T-cell (primary cell): ENCODE measurements around the gene STT3B. TPM values are rescaled to one million over a fixed set of nuclear protein-coding genes. Genes with fewer than 3 reads are reported as not detected.

Experiments used
- ATAC-seq, 4 experiments: fragments of 200-7000 bp in 3 of 4; fragments of 150-1000 bp in 1 of 4; cut with Tn5 transposase; replicated peaks in 1 of 4; 1 replicate in 3 of 4; 2 replicates in 1 of 4; pipeline ENCODE4 v1.10.0; 2021; ENCODE audit warnings: moderate library complexity in 3 of 4, mild to moderate bottlenecking in 2 of 4, moderate number of reproducible peaks in 1 of 4
- CTCF ChIA-PET, 2 donors: fragments of 300-600 bp; sonication (Branson Sonifier 250); formaldehyde crosslinking; loops; one replicate each; lab custom pipeline; 2022; ENCODE audit warnings: antibody characterized with exemption in 2 of 2; lab: Charles Lee
- POLR2A ChIA-PET, 2 donors: fragments of 300-600 bp; sonication (Branson Sonifier 250); formaldehyde crosslinking; loops; one replicate each; lab custom pipeline; 2022; ENCODE audit warnings: antibody characterized with exemption in 2 of 2; lab: Charles Lee
- DNase-seq, 35 experiments: peaks; one replicate each; pipeline versions ENCODE4 v3.0.0 to v3.0.0-alpha.2; 2013 to 2023
- H3K27ac ChIP-seq: one replicate; pipeline ENCODE4 v1.5.1; 2013; ENCODE audit warnings: low read length
- H3K27me3 ChIP-seq, 2 experiments: replicated peaks in 1 of 2; 1 replicate in 1 of 2; 2 replicates in 1 of 2; pipeline versions ENCODE4 v1.6.1 to v1.7.0; 2013; ENCODE audit warnings: low read length in 1 of 2, mixed read lengths in 1 of 2; ENCODE audit not compliant: control insufficient read depth in 2 of 2, insufficient read depth in 2 of 2; ENCODE audit errors: extremely low read depth in 1 of 2
- H3K36me3 ChIP-seq, 2 donors: 1 replicate in 1 of 2; 2 replicates in 1 of 2; pipeline versions ENCODE4 v1.6.1 to v1.7.0; 2013; ENCODE audit warnings: low read length in 1 of 2; ENCODE audit not compliant: control insufficient read depth in 2 of 2, insufficient read depth in 1 of 2; ENCODE audit errors: extremely low read depth in 1 of 2
- H3K4me1 ChIP-seq, 2 experiments: 1 replicate in 1 of 2; 2 replicates in 1 of 2; pipeline versions ENCODE4 v1.6.1 to v1.7.0; 2013; ENCODE audit warnings: low read length in 2 of 2, mixed read lengths in 1 of 2; ENCODE audit not compliant: insufficient read depth in 2 of 2, control insufficient read depth in 1 of 2; ENCODE audit errors: extremely low read depth in 1 of 2
- H3K4me3 ChIP-seq, 2 donors: 1 replicate in 1 of 2; 2 replicates in 1 of 2; pipeline versions ENCODE4 v1.5.1 to v1.7.0; 2013; ENCODE audit warnings: mild to moderate bottlenecking in 2 of 2, low read length in 1 of 2, moderate library complexity in 1 of 2; ENCODE audit not compliant: control insufficient read depth in 1 of 2; ENCODE audit errors: extremely low read depth in 1 of 2
- H3K9me3 ChIP-seq: 2 replicates; pipeline ENCODE4 v1.7.0; 2013
- H3K27ac Mint-ChIP-seq, 2 donors: one replicate each; pipeline ENCODE4 v1.8.0; 2020 to 2021; ENCODE audit warnings: mild to moderate bottlenecking in 2 of 2, mixed read lengths in 2 of 2
- H3K27me3 Mint-ChIP-seq, 2 donors: one replicate each; pipeline ENCODE4 v1.8.0; 2021 to 2022; ENCODE audit warnings: mixed read lengths in 2 of 2
- H3K36me3 Mint-ChIP-seq: one replicate; pipeline ENCODE4 v1.8.0; 2021; ENCODE audit warnings: mixed read lengths
- H3K4me1 Mint-ChIP-seq, 3 donors: one replicate each; pipeline ENCODE4 v1.8.0; 2020 to 2022; ENCODE audit warnings: mixed read lengths in 3 of 3, mild to moderate bottlenecking in 1 of 3
- H3K4me3 Mint-ChIP-seq, 3 donors: one replicate each; pipeline ENCODE4 v1.8.0; 2020 to 2022; ENCODE audit warnings: mild to moderate bottlenecking in 3 of 3, mixed read lengths in 3 of 3, moderate library complexity in 3 of 3
- H3K9me3 Mint-ChIP-seq, 3 donors: one replicate each; pipeline ENCODE4 v1.8.0; 2020 to 2022; ENCODE audit warnings: mixed read lengths in 3 of 3
- WGBS: methylation state at CpG from one replicate; pipeline ENCODE4 v1.1.5; 2013; ENCODE audit warnings: missing lambda C conversion rate; ENCODE audit not compliant: insufficient coverage; 5-methylcytosine and 5-hydroxymethylcytosine counted together
- total RNA-seq, 35 experiments: library from RNA in 6 of 35; stranded (reverse) in 6 of 35; fragments of 120-200 nt in 1 of 35; gene quantifications; one replicate each; pipeline versions ENCODE4 v1.2.1 to v1.2.4 and lab custom pipeline; 2013 to 2026

The STT3B gene
- total RNA-seq, 5 donors from 2014 or later (not counting 1 experiment from before 2014, with no cell fraction given) = 92.1 to 160 (median 110) TPM

- no peak for ATAC-seq
- peaks cover 14% of the 10 kb centered on the region for H3K9me3 ChIP-seq
- peaks cover 54 to 90% (median 76%) of the 10 kb centered on the region in 3 donors for H3K9me3 Mint-ChIP-seq
- no peak overlapping the region for H3K4me3 Mint-ChIP-seq
- WGBS = no CpG with 5 or more reads among the region's 1 CpG
- ChIA-PET POLR2A (no interaction called here), CTCF (no interaction called here)
- H3K27me3 ChIP-seq = no peaks in the 10 kb centered on the region
- peaks cover 31% of the 10 kb centered on the region for H3K36me3 Mint-ChIP-seq
- no peak for DNase-seq
- no peak overlapping the region for H3K27ac Mint-ChIP-seq
- H3K36me3 ChIP-seq = no peaks in the 10 kb centered on the region
- no peak overlapping the region for H3K27ac ChIP-seq
- no peak overlapping the region for H3K4me3 ChIP-seq
- no peaks in the 10 kb centered on the region for H3K27me3 Mint-ChIP-seq
- H3K4me1 ChIP-seq = no peaks in the 10 kb centered on the region
- H3K4me1 Mint-ChIP-seq = no peaks in the 10 kb centered on the region
Measured at GRCh38 chr3:31653464-31653863, 120.7 kb downstream of the STT3B start.

GRCh38 chr3:31654998-31655397 lies 122.3 kb downstream of the STT3B start:
- Mint-ChIP-seq H3K4me3 (no peak overlapping the region), H3K4me1 (no peaks in the 10 kb centered on the region), H3K9me3 (peaks cover 47 to 78% (median 67%) of the 10 kb centered on the region in 3 donors), H3K27ac (no peak overlapping the region), H3K36me3 (peaks cover 31% of the 10 kb centered on the region), H3K27me3 (no peaks in the 10 kb centered on the region)
- Histone ChIP-seq H3K4me3 (no peak overlapping the region), H3K27me3 (no peaks in the 10 kb centered on the region), H3K27ac (no peak overlapping the region), H3K36me3 (no peaks in the 10 kb centered on the region), H3K9me3 (peaks cover 12% of the 10 kb centered on the region), H3K4me1 (no peaks in the 10 kb centered on the region)
- no peak for ATAC-seq
- ChIA-PET CTCF (no interaction called here), POLR2A (no interaction called here)
- no peak for DNase-seq

DNA sequence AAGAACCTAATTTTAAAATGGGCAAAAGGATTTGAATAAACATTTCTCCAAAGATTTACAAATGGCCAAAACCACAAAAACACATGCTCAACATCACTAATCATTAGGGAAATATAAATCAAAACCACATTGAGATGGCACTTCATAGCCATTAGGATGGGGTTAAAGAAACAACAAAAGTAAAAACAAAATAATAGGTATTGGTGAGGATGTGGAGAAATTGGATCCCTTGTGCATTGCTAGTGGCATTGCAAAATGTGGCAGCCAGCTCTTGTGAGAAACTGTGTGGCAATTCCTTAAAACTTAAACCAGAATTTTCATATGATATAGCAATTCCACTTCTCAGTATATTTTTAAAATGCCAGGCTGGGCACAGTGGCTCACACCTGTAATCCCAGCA lies 126.5 kb downstream of the STT3B start:
- CTCF ChIA-PET = no interaction called here
- no peaks in the 10 kb centered on the region for H3K36me3 ChIP-seq
- peaks cover 28 to 64% (median 44%) of the 10 kb centered on the region in 3 donors for H3K9me3 Mint-ChIP-seq
- H3K27ac ChIP-seq = no peak overlapping the region
- POLR2A ChIA-PET = no interaction called here
- DNase-seq = no peak
- H3K27ac Mint-ChIP-seq = no peak overlapping the region
- no peaks in the 10 kb centered on the region for H3K4me1 ChIP-seq
- no peak overlapping the region for H3K4me3 ChIP-seq
- H3K9me3 ChIP-seq = peaks cover 8% of the 10 kb centered on the region
- H3K27me3 Mint-ChIP-seq = no peaks in the 10 kb centered on the region
- no peaks in the 10 kb centered on the region for H3K4me1 Mint-ChIP-seq
- H3K36me3 Mint-ChIP-seq = peaks cover 22% of the 10 kb centered on the region
- no peak overlapping the region for H3K4me3 Mint-ChIP-seq
- no peaks in the 10 kb centered on the region for H3K27me3 ChIP-seq
- ATAC-seq = no peak

DNA sequence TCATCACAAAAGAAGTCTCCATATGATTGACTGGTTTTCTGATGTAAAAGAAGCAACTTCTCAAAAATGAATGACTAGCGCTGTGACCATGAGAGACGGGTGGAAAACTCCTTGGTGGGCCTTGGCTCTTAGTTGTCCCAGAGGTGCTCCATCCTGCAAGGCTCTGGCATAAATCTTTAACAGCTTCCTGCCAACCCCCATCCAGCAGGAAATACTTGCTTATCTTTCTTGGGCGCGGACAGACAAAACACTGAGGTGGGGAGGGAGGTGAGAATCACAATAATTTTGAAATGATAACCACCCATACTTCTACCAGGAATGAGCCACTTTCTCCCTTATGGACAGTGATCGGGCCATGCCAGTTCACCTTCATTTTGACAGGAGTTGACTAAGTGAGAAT lies 128.6 kb downstream of the STT3B start:
- H3K9me3 ChIP-seq = peaks cover 3% of the 10 kb centered on the region
- H3K9me3 Mint-ChIP-seq = peaks cover 19 to 45% (median 27%) of the 10 kb centered on the region in 3 donors
- H3K27ac Mint-ChIP-seq = no peak overlapping the region
- no peak overlapping the region for H3K4me3 ChIP-seq
- ATAC-seq = no peak
- 88% methylated on average over 2 of the region's 5 CpGs for WGBS
- no peak overlapping the region for H3K27ac ChIP-seq
- DNase-seq = no peak
- no peaks in the 10 kb centered on the region for H3K4me1 Mint-ChIP-seq
- H3K36me3 ChIP-seq = no peaks in the 10 kb centered on the region
- no peaks in the 10 kb centered on the region for H3K27me3 Mint-ChIP-seq
- peaks cover 13% of the 10 kb centered on the region for H3K36me3 Mint-ChIP-seq
- H3K4me3 Mint-ChIP-seq = no peak overlapping the region
- peaks cover 0 to 12% of the 10 kb centered on the region in 2 experiments for H3K27me3 ChIP-seq
- CTCF ChIA-PET = no interaction called here
- POLR2A ChIA-PET = no interaction called here
- H3K4me1 ChIP-seq = no peaks in the 10 kb centered on the region

DNA sequence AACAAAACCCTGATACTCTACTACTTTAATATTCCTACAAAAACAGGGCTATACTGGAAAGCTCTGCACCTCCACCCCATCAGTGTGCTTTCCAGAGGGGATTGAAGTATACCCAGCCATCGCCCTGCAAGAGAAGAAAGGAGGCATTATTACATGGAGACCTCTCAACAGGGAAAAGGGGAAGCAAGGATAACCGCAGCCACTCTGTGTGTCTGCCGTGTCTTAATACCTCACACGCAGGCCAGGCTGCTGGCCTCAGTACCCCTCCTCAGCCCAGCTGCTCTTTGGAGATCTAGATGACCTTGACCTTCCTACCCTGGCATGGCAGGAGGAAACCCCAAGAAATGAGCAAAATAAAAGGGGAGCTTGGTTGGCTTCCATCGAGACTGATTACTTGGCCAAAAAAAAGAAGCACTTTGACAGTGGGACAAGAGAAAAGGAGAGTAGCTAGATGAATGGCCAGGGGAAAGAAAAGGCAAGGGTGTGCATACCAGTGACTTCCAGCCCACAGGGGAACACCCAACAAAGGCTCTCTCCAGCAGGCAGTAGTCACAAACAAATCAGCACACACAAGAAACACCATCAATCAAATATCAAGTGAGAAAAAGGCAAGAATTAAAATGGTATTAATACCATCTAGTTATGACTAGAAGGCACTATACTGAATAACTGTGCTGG lies 129.4 kb downstream of the STT3B start:
- H3K9me3 ChIP-seq = no peaks in the 10 kb centered on the region
- DNase-seq = no peak
- peaks cover 0 to 12% of the 10 kb centered on the region in 2 experiments for H3K27me3 ChIP-seq
- Mint-ChIP-seq H3K36me3 (peaks cover 10% of the 10 kb centered on the region), H3K4me1 (no peaks in the 10 kb centered on the region), H3K27me3 (no peaks in the 10 kb centered on the region), H3K27ac (no peak overlapping the region), H3K9me3 (peaks cover 10 to 36% (median 18%) of the 10 kb centered on the region in 3 donors), H3K4me3 (no peak overlapping the region)
- H3K4me3 ChIP-seq = no peak overlapping the region
- H3K4me1 ChIP-seq = no peaks in the 10 kb centered on the region
- ChIA-PET POLR2A (no interaction called here), CTCF (no interaction called here)
- H3K36me3 ChIP-seq = no peaks in the 10 kb centered on the region
- ATAC-seq = no peak
- H3K27ac ChIP-seq = no peak overlapping the region
- 92% methylated on average over 2 of the region's 5 CpGs for WGBS

GRCh38 chr3:31664031-31664430 lies 131.3 kb downstream of the STT3B start:
- Histone ChIP-seq H3K27ac (no peak overlapping the region), H3K36me3 (no peaks in the 10 kb centered on the region), H3K9me3 (no peaks in the 10 kb centered on the region), H3K27me3 (peaks cover 0 to 12% of the 10 kb centered on the region in 2 experiments), H3K4me1 (no peaks in the 10 kb centered on the region), H3K4me3 (no peak overlapping the region)
- POLR2A ChIA-PET = no interaction called here
- H3K36me3 Mint-ChIP-seq = no peaks in the 10 kb centered on the region
- CTCF ChIA-PET = no interaction called here
- H3K4me3 Mint-ChIP-seq = no peak overlapping the region
- H3K4me1 Mint-ChIP-seq = no peaks in the 10 kb centered on the region
- 93% methylated on average over 16 of the region's 17 CpGs for WGBS
- H3K27me3 Mint-ChIP-seq = no peaks in the 10 kb centered on the region
- no peak for ATAC-seq
- no peak for DNase-seq
- peaks cover 0 to 23% (median 5%) of the 10 kb centered on the region in 3 donors for H3K9me3 Mint-ChIP-seq
- H3K27ac Mint-ChIP-seq = no peak overlapping the region

DNA sequence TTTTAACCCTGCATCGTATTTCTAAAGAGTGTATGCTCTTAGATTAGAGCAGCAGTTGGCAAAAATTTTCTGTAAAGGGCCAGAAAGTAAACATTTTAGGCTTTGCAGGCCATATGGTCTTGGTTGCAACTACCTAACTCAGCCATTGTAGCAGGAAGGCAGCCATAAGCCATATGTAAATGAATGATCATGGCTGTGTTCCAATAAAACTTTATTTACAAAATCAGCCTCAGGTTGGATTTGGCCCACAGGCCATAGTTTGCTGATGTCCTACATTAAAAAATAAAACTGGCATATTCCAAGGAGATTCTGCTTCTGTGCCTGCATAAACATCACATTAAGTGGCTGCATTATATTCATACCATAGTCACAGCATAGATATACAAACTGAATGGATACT lies 134.9 kb downstream of the STT3B start:
- Histone ChIP-seq H3K27ac (no peak overlapping the region), H3K36me3 (no peaks in the 10 kb centered on the region), H3K4me3 (no peak overlapping the region), H3K4me1 (no peaks in the 10 kb centered on the region), H3K9me3 (no peaks in the 10 kb centered on the region), H3K27me3 (peaks cover 0 to 12% of the 10 kb centered on the region in 2 experiments)
- H3K27me3 Mint-ChIP-seq = no peaks in the 10 kb centered on the region
- no peaks in the 10 kb centered on the region for H3K4me1 Mint-ChIP-seq
- peaks cover 0 to 5% (median 0%) of the 10 kb centered on the region in 3 donors for H3K9me3 Mint-ChIP-seq
- H3K4me3 Mint-ChIP-seq = no peak overlapping the region
- no peak for DNase-seq
- no peak overlapping the region for H3K27ac Mint-ChIP-seq
- ChIA-PET POLR2A (no interaction called here), CTCF (no interaction called here)
- peaks cover 6% of the 10 kb centered on the region for H3K36me3 Mint-ChIP-seq
- no CpG with 5 or more reads among the region's 1 CpG for WGBS
- no peak for ATAC-seq
